ENCODE data around the gene CADM2. TPM values are rescaled to one million over a fixed set of nuclear protein-coding genes. Genes with fewer than 3 reads are reported as not detected.

Gene CADM2
- total RNA-seq, 1 experiment from 2014 or later, result 10.9 TPM

GRCh38 chr3:85051786-85052185, 93.0 kb downstream of the CADM2 start:
- no peaks in the 10 kb centered on the region for H3K9me3 Mint-ChIP-seq
- H3T11ph ChIP-seq (ENCODE audit: low read length), result no peak overlapping the region
- peaks cover 13 to 18% of the 10 kb centered on the region in 2 experiments for H3K4me1 Mint-ChIP-seq
- no peak overlapping the region for H2BK120ac ChIP-seq (ENCODE audit: low read depth, low read length, poor library complexity, severe bottlenecking)
- no peak overlapping the region for H2BK15ac ChIP-seq (ENCODE audit: low read depth, low read length)
- no peak overlapping the region for H3K4me2 ChIP-seq (ENCODE audit: insufficient read depth, insufficient read length, low read length)
- H3K4me1 ChIP-seq (ENCODE audit: insufficient read depth, low read length), result peaks cover 2% of the 10 kb centered on the region; the same call in 1 of the 2 replicates
- no peak overlapping the region for H2BK20ac ChIP-seq (ENCODE audit: low read depth, low read length, poor library complexity, severe bottlenecking)
- H3K79me1 ChIP-seq (ENCODE audit: insufficient read depth, low read depth, low read length, poor library complexity, severe bottlenecking), result no peaks in the 10 kb centered on the region
- DNase-seq, result no peak
- no peak overlapping the region for H3K4me3 Mint-ChIP-seq
- H3K23ac ChIP-seq (ENCODE audit: insufficient read length, low read depth, low read length), result no peak overlapping the region
- H3K79me2 ChIP-seq (ENCODE audit: insufficient read depth, low read length), result no peaks in the 10 kb centered on the region
- WGBS (ENCODE audit: extremely low coverage, insufficient read length, low lambda C conversion rate), result no CpG with 5 or more reads among the region's 1 CpG
- no peak overlapping the region for H3K27ac ChIP-seq (ENCODE audit: insufficient read length, low read depth, low read length)
- H3K27me3 ChIP-seq (ENCODE audit: insufficient read depth, low read length), result no peaks in the 10 kb centered on the region
- no peak for TF ChIP-seq CTCF (conservative IDR thresholded peaks at IDR 0.05)
- no peak overlapping the region for H3K4ac ChIP-seq (ENCODE audit: low read depth, low read length)
- no peak overlapping the region for H2AK5ac ChIP-seq (ENCODE audit: insufficient read length, low read length)
- H3K14ac ChIP-seq (ENCODE audit: insufficient read depth, low read length), result no peak overlapping the region
- H2BK12ac ChIP-seq (ENCODE audit: insufficient read length, low read depth, low read length), result no peak overlapping the region
- no peak overlapping the region for H2AFZ ChIP-seq (ENCODE audit: low read length)
- H3K18ac ChIP-seq (ENCODE audit: insufficient read length, low read depth, low read length), result no peak overlapping the region
- H3K9ac ChIP-seq (ENCODE audit: extremely low read depth, insufficient read length, low read length), result no peak overlapping the region
- no peak overlapping the region for H4K91ac ChIP-seq (ENCODE audit: insufficient read length, low read depth, low read length)
- H2BK5ac ChIP-seq (ENCODE audit: insufficient read length, low read length), result no peak overlapping the region
- no peak overlapping the region for H3K56ac ChIP-seq (ENCODE audit: insufficient read length, low read depth, low read length)
- no peak overlapping the region for H3K27ac Mint-ChIP-seq
- H4K20me1 ChIP-seq (ENCODE audit: control insufficient read depth, insufficient read depth, insufficient read length), result no peaks in the 10 kb centered on the region
- no peak overlapping the region for H4K5ac ChIP-seq (ENCODE audit: insufficient read length, low read depth, low read length)
- H3K23me2 ChIP-seq (ENCODE audit: insufficient read length, low read depth, low read length, poor library complexity, severe bottlenecking), result no peaks in the 10 kb centered on the region
- no peak overlapping the region for H4K8ac ChIP-seq (replicated peaks; ENCODE audit: insufficient read length, low read depth, low read length)
- H3K36me3 Mint-ChIP-seq (ENCODE audit: insufficient read depth in 1 of 3, low read depth in 3 of 3), result peaks cover 0 to 9% (median 4%) of the 10 kb centered on the region in 3 experiments; a peak in 5 of 7 replicates
- H3K9me3 ChIP-seq (ENCODE audit: control insufficient read depth, low read depth, low read length), result no peaks in the 10 kb centered on the region
- no peaks in the 10 kb centered on the region for H3K27me3 Mint-ChIP-seq (ENCODE audit: low read depth)

Measured in H9 (cell line).